ENCODE data around the gene MT1B.
A peak's percentile ranks its signal among the peaks of the same experiment; 100 is the strongest.

Gene MT1B

GRCh38 chr16:56700195-56700594, 48.5 kb downstream of the MT1B start:
- CTCF ChIA-PET = interaction anchor here (0.7 kb wide), 2 partner anchors 88 to 171 kb away, joined by 3 read pairs; no protein-coding TSS in a partner anchor
- POLR2A ChIA-PET (ENCODE audit: low non-redundant PET) = interaction anchor here (2.5 kb wide), 1 partner anchor 16 kb away, joined by 9 read pairs; no protein-coding TSS in a partner anchor
- TF ChIP-seq, protein P1, sequence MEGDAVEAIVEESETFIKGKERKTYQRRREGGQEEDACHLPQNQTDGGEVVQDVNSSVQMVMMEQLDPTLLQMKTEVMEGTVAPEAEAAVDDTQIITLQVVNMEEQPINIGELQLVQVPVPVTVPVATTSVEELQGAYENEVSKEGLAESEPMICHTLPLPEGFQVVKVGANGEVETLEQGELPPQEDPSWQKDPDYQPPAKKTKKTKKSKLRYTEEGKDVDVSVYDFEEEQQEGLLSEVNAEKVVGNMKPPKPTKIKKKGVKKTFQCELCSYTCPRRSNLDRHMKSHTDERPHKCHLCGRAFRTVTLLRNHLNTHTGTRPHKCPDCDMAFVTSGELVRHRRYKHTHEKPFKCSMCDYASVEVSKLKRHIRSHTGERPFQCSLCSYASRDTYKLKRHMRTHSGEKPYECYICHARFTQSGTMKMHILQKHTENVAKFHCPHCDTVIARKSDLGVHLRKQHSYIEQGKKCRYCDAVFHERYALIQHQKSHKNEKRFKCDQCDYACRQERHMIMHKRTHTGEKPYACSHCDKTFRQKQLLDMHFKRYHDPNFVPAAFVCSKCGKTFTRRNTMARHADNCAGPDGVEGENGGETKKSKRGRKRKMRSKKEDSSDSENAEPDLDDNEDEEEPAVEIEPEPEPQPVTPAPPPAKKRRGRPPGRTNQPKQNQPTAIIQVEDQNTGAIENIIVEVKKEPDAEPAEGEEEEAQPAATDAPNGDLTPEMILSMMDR (conservative IDR thresholded peaks at IDR 0.05; ENCODE audit: low read depth) = no peak
- no peak for DNase-seq (ENCODE audit: low spot score)
- H3K27ac ChIP-seq = peak overlapping the region; percentile 75

GRCh38 chr16:56700631-56701030, 48.9 kb downstream of the MT1B start:
- ChIA-PET CTCF (interaction anchor here (0.7 to 2.3 kb wide), 5 partner anchors 10 to 187 kb away, joined by 3 to 13 read pairs (median 3); no protein-coding TSS in a partner anchor), POLR2A (ENCODE audit: low non-redundant PET) (interaction anchor here (2.5 kb wide), 1 partner anchor 17 kb away, joined by 9 read pairs; no protein-coding TSS in a partner anchor)
- H3K27ac ChIP-seq = peak overlapping the region; percentile 75
- no peak for DNase-seq (ENCODE audit: low spot score)
- TF ChIP-seq, protein P1 (conservative IDR thresholded peaks at IDR 0.05; ENCODE audit: low read depth) = no peak

DNA sequence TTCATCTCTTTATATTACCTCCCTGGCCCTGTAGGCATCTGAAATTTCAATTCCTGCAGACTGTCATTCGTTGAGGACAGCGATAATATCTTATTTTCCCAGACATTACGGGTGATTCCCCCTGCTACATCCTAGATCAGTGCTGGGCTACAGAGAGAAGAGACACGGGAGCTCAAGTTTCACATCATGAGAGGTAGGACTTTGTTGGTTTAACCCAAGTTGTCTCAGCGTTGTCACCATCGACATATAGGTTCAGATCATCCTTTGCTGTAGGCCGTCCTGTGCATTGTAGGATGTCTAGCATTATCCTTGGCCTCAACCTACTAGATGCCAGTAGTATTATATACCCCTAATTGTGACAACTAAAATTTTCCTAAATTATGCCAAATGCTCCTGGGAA, 49.8 kb downstream of the MT1B start:
- ChIA-PET CTCF (interaction anchor here (0.5 to 2.3 kb wide), 19 partner anchors 9 to 486 kb away, joined by 3 to 13 read pairs (median 4); partner anchors contain the start of gene MT1E), POLR2A (ENCODE audit: low non-redundant PET) (interaction anchor here (0.6 to 2.5 kb wide), 2 partner anchors 18 to 95 kb away, joined by 4 to 9 read pairs; no protein-coding TSS in a partner anchor)
- TF ChIP-seq, protein P1 (conservative IDR thresholded peaks at IDR 0.05; ENCODE audit: low read depth) = no peak
- DNase-seq (ENCODE audit: low spot score) = no peak
- peak overlapping the region; percentile 75 for H3K27ac ChIP-seq
